Stimulated activated CD8-positive, alpha-beta memory T cell treated with anti-CD3 and anti-CD28 coated beads, Interleukin-2, amount 100 ng/mL, for 48 hours (primary cell): ENCODE results near the gene RSPH10B.
A peak's percentile ranks its signal among the peaks of the same experiment; 100 is the strongest.
"Not testable (repeated sequence)": the region's sequence is repeated elsewhere in the genome, so short reads cannot be mapped to it uniquely, and the experiment has no call there.

Source experiments
- DNase-seq, 2 donors: peaks; one replicate each; pipeline ENCODE4 v3.0.0-alpha.2; 2020; ENCODE audit warnings: low read depth in 2 of 2

The RSPH10B gene

DNA sequence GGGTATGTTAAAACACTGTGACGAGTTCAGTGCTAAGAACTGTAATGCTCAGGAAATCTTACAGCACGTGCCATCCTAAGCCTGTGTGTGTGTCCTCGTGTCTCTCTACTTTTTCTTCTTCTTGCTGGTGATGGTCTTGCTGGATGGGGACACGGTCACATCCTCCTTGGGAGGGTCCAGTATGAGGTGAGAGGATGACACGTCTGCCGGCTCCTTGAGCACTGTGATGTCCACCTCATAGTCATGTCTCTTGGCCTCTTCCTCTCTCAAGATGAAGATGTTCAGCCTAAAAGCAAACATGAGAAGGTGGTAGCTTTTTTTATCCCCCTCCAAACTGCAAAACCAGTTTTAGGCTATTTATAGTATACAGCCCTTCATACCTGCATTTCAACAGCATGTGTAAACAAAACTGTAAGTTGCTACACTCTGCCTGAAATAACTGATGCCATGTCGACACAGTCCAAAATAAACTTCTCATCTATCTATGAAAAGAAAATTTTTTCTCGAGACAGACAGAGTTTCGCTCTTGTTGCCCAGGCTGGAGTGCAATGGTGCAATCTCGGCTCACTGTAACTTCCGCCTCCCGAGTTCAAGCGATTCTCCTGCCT is 44.1 kb downstream of the RSPH10B start:
- DNase-seq, result not testable (repeated sequence)

- not testable (repeated sequence) for DNase-seq
Measured at GRCh38 chr7:5924630-5925029, 45.9 kb downstream of the RSPH10B start.

- not testable (repeated sequence) for DNase-seq
Measured at GRCh38 chr7:5924180-5924579, 46.3 kb downstream of the RSPH10B start.

GRCh38 chr7:5916529-5916928 is 54.0 kb downstream of the RSPH10B start:
- DNase-seq, result not testable (repeated sequence)

- not testable (repeated sequence) for DNase-seq
Measured at GRCh38 chr7:5908835-5909234, 61.7 kb downstream of the RSPH10B start.

- not testable (repeated sequence) for DNase-seq
Measured at GRCh38 chr7:5904726-5905125, 65.8 kb downstream of the RSPH10B start.

DNA sequence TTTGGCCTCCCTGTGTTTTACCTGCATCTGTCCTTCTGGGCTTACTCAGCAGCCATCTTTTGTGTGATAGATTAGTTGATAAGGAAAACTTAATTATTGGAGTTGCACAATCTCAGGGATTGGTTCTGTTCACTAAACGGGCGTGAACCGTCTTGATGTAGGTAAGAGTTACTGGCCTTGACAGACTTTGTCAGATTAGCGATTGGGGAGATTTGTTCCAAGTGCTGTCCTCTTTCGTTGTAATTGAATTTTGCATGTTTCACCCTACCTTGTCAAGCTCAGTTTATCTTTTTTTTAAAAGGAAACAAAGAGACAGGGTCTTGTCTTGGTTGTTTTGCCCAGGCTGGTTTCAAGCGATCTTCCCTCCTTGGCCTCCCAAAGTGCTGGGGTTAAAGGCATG is 67.5 kb downstream of the RSPH10B start:
- not testable (repeated sequence) for DNase-seq

DNA sequence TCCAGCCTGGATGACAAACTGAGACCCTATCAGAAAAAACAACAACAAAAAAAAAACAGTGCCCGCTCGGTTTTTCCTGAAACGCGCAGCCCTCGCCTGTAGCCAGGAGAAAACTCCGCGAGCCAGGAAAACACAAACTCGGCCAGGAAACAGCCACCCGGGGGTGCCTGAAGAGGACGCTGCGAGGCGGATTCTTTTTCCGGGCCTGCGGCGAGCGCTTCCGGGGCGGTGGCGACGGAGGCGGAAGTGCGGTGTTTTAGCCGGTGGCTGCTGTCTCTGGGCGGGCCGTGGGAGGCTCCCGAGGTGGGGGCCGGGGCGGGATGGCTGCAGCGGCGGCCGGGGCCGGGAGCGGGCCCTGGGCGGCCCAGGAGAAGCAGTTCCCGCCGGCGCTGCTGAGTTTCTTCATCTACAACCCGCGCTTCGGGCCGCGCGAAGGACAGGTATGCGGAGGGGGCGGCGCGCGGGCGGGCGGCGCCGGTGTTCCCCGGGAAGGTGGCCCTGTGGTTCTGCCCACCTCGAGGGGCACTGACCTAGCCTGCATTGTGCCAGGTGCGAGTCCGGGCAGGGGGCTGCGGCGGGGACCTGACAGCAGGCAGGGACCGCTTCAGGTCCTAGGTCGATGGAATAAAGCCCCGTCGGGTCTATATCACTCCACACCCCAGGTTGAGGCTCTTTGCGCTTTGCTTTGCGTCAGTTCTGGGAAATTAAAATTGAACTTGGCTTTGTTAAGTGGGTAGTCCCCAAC is 71.8 kb downstream of the RSPH10B start, which contains the start of gene CCZ1:
Gene CCZ1 (plus strand): TSS at position 254 of the 745 bp plus-strand sequence. CDS start 67 bp downstream, at position 321.
- peak; percentile 49 to 80 for DNase-seq

DNA sequence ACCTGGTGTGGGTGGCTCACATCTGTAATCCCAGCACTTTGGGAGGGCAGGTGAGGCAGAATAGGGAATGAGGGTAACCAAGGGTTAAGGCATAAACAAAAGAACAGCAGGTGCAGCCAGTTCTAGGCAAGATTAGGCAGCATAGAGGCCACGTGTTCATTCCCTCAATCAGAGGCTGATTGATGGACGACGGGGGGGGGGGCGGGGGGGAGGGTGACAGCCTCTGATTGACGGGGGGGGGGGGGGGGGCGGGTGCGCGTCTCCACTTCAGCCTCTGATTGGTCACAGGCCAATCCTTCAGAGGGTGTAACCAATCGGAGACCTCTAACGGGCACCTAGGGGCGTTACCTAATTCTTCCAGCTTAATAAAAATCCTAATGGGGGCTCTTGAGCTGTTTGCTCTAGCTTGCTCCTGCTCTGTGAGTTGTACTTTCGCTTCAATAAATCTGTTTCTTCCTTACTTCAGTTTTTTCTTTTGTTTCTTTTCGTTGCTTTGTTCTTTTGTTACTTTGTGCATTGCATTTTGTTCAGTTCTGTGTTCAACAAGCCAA is 73.0 kb downstream of the RSPH10B start:
- DNase-seq, result not testable (repeated sequence)

DNA sequence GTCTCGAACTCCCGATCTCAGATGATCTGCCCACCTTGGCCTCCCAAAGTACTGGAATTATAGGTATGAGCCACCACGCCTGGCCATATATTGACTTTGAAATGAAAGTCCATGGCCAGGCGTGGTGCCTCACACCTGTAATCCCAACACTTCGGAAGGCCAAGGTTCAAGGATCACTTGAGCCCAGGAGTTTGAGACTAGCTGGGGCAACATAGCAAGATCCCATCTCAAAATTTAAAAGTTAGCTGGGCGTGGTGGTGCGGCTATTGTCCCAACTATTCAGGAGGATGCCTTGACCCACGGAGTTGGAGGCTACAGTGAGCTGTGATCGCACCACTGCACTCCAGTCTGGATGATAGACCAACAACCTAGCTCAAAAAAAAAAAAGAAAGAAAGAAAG is 78.0 kb downstream of the RSPH10B start:
- DNase-seq, result no peak

- not testable (repeated sequence) for DNase-seq
Measured at GRCh38 chr7:5890244-5890643, 80.2 kb downstream of the RSPH10B start.

- not testable (repeated sequence) for DNase-seq
Measured at GRCh38 chr7:5888021-5888420, 82.5 kb downstream of the RSPH10B start.

- not testable (repeated sequence) for DNase-seq
Measured at GRCh38 chr7:5884431-5884830, 86.1 kb downstream of the RSPH10B start.

DNA sequence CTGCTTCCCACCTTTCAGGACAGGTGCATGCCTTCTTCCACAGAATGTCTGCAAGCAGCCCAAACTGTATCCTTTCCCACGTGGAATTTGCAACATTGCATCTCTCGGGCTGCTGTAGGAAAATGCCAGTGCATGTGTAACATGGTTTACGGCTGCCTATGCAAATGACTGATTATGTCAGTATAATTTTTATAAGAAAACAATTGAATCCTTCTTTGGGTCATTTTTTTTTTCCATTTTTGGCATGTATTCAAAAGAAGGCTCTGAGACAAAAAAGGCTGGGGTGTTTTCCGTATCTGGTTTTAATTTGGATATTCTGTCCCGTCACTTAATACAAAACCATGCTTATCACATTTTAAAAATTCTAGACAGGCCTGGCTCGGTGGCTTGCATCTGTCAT is 90.4 kb downstream of the RSPH10B start:
- DNase-seq, result not testable (repeated sequence)

GRCh38 chr7:5879591-5879990 is 90.9 kb downstream of the RSPH10B start:
- DNase-seq, result not testable (repeated sequence)
